Measurements from ENCODE around the gene ZNF839.

DNA sequence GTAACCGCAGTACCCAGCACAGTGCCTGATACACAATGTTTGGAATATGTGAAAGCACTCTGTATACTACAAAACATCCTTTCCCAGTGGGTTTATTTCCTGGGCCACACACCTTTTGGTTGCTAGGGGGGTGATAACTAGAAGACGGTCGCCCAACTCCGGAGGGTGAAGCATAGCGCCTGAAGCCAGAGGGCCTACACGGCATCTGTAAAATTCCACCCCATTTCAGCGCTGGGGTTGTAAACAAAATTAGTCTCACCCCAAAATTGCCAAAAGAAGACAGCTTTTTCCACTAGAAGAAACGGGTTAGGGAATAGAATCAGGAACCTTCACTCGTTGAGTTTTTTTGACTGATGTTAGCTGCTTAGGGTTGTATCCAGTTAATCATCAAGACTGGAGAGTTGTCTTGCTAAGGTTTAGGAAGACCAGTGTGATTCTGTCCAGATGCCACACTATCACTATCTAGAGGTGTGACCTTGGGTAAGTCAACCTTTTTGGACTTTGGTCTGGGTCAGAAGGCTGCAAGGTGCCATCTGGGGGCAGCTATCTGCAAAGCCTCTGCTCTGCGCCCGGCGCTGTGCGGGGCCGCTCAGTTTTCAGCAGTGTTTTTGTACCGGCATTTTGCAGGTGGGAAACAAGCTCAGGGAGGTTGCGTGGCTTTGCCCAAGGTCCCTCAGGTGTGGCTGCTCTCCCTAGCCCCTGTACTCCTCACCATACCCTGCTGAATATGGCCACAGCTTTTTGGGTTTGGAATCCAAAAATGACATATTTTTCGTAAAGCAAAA is 1.3 kb downstream of the ZNF839 start:
- TF ChIP-seq, protein P1, sequence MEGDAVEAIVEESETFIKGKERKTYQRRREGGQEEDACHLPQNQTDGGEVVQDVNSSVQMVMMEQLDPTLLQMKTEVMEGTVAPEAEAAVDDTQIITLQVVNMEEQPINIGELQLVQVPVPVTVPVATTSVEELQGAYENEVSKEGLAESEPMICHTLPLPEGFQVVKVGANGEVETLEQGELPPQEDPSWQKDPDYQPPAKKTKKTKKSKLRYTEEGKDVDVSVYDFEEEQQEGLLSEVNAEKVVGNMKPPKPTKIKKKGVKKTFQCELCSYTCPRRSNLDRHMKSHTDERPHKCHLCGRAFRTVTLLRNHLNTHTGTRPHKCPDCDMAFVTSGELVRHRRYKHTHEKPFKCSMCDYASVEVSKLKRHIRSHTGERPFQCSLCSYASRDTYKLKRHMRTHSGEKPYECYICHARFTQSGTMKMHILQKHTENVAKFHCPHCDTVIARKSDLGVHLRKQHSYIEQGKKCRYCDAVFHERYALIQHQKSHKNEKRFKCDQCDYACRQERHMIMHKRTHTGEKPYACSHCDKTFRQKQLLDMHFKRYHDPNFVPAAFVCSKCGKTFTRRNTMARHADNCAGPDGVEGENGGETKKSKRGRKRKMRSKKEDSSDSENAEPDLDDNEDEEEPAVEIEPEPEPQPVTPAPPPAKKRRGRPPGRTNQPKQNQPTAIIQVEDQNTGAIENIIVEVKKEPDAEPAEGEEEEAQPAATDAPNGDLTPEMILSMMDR (IDR thresholded peaks at IDR 0.05), result no peak
- TF ChIP-seq RFX5 (IDR thresholded peaks at IDR 0.05; ENCODE audit: low read length), result no peak
